Glutamatergic neuron (in vitro differentiated cells): ENCODE results near the gene PPP1R9B. TPM values are rescaled to one million over a fixed set of nuclear protein-coding genes. Genes with fewer than 3 reads are reported as not detected.
A peak's percentile ranks its signal among the peaks of the same experiment; 100 is the strongest.

Experiments used
- DNase-seq: peaks from one replicate; pipeline ENCODE4 v3.0.0; 2022
- H3K27ac Mint-ChIP-seq: one replicate; pipeline ENCODE4 v1.8.0; 2020; ENCODE audit warnings: mild to moderate bottlenecking, mixed read lengths, inconsistent platforms; ENCODE audit not compliant: unreplicated experiment
- H3K27me3 Mint-ChIP-seq: one replicate; pipeline ENCODE4 v1.8.0; 2020; ENCODE audit warnings: mild to moderate bottlenecking, moderate library complexity, mixed read lengths, inconsistent platforms; ENCODE audit not compliant: unreplicated experiment
- H3K36me3 Mint-ChIP-seq: one replicate; pipeline ENCODE4 v1.8.0; 2020; ENCODE audit warnings: mild to moderate bottlenecking, mixed read lengths, inconsistent platforms; ENCODE audit not compliant: unreplicated experiment
- H3K4me1 Mint-ChIP-seq: one replicate; pipeline ENCODE4 v1.8.0; 2020; ENCODE audit warnings: mild to moderate bottlenecking, low read depth, mixed read lengths, inconsistent platforms; ENCODE audit not compliant: unreplicated experiment
- H3K4me3 Mint-ChIP-seq: one replicate; pipeline ENCODE4 v1.8.0; 2020; ENCODE audit warnings: mild to moderate bottlenecking, mixed read lengths, inconsistent platforms; ENCODE audit not compliant: unreplicated experiment
- H3K9me3 Mint-ChIP-seq: one replicate; pipeline ENCODE4 v1.8.0; 2020; ENCODE audit warnings: mild to moderate bottlenecking, moderate library complexity, mixed read lengths, inconsistent platforms; ENCODE audit not compliant: unreplicated experiment
- total RNA-seq: library from RNA; stranded (reverse); fragmentation: NEBNext Ultra II Directional; extraction: Animal tissue kit (Norgen Biotek cat#: 25700); gene quantifications from one replicate; pipeline ENCODE4 v1.2.1, GENCODE V29; 2021; ENCODE audit not compliant: unreplicated experiment
- TF ChIP-seq, protein P1 (sequence below): fragments of 200-600 bp; sonication (generic); IDR thresholded peaks from one replicate; pipeline ENCODE4 v1.5.0; 2021; ENCODE audit not compliant: partially characterized antibody, unreplicated experiment

Gene PPP1R9B
- total RNA-seq, 1 donor from 2014 or later, result 74.0 TPM

DNA sequence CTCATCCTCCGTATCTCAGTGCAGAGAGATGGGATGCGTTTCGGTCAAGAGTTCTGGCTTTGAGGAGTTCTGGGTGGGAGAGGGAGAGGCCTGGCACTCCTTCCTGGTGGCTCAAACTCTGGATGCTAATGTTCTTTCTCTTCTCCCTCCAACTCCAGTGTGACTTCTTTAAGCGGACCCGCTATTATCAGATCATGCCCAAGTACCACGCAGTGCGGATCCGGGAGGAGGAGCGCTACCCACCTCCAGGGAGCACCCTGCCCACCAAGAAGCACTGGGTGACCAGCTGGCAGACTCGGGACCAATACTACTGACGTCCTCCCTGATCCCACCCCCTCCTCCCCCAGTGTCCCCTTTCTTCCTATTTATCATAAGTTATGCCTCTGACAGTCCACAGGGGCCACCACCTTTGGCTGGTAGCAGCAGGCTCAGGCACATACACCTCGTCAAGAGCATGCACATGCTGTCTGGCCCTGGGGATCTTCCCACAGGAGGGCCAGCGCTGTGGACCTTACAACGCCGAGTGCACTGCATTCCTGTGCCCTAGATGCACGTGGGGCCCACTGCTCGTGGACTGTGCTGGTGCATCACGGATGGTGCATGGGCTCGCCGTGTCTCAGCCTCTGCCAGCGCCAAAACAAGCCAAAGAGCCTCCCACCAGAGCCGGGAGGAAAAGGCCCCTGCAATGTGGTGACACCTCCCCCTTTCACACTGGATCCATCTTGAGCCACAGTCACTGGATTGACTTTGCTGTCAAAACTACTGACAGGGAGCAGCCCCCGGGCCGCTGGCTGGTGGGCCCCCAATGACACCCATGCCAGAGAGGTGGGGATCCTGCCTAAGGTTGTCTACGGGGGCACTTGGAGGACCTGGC is 61.3 kb downstream of the PPP1R9B start:
- H3K4me3 Mint-ChIP-seq, result no peak overlapping the region
- H3K36me3 Mint-ChIP-seq, result no peaks in the 10 kb centered on the region
- H3K4me1 Mint-ChIP-seq, result no peaks in the 10 kb centered on the region
- H3K27ac Mint-ChIP-seq, result no peak overlapping the region
- H3K27me3 Mint-ChIP-seq, result no peaks in the 10 kb centered on the region
- TF ChIP-seq, protein P1, sequence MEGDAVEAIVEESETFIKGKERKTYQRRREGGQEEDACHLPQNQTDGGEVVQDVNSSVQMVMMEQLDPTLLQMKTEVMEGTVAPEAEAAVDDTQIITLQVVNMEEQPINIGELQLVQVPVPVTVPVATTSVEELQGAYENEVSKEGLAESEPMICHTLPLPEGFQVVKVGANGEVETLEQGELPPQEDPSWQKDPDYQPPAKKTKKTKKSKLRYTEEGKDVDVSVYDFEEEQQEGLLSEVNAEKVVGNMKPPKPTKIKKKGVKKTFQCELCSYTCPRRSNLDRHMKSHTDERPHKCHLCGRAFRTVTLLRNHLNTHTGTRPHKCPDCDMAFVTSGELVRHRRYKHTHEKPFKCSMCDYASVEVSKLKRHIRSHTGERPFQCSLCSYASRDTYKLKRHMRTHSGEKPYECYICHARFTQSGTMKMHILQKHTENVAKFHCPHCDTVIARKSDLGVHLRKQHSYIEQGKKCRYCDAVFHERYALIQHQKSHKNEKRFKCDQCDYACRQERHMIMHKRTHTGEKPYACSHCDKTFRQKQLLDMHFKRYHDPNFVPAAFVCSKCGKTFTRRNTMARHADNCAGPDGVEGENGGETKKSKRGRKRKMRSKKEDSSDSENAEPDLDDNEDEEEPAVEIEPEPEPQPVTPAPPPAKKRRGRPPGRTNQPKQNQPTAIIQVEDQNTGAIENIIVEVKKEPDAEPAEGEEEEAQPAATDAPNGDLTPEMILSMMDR, result no peak
- DNase-seq, result no peak
- H3K9me3 Mint-ChIP-seq, result peaks cover 1% of the 10 kb centered on the region

DNA sequence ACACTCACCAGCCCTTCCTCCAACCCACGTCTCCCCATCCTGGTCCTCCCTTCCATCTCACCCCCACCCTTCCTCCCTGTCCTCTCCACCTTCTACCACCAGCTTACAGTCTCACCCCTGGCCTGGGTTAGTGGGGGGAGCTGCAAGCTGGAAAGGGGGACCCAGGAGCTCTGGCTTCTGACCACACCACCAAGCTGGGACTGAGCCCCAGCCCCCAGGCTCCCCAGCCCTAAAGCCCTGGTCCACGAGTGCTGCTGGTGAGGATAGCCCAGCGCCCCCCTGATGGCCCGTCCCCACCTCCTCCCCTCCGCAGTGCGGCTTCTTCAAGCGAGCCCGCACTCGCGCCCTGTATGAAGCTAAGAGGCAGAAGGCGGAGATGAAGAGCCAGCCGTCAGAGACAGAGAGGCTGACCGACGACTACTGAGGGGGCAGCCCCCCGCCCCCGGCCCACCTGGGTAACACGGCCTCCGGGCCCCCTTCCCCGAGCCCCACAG is 62.5 kb downstream of the PPP1R9B start:
- TF ChIP-seq, protein P1, result no peak
- no peak overlapping the region for H3K4me3 Mint-ChIP-seq
- no peak overlapping the region for H3K27ac Mint-ChIP-seq

DNA sequence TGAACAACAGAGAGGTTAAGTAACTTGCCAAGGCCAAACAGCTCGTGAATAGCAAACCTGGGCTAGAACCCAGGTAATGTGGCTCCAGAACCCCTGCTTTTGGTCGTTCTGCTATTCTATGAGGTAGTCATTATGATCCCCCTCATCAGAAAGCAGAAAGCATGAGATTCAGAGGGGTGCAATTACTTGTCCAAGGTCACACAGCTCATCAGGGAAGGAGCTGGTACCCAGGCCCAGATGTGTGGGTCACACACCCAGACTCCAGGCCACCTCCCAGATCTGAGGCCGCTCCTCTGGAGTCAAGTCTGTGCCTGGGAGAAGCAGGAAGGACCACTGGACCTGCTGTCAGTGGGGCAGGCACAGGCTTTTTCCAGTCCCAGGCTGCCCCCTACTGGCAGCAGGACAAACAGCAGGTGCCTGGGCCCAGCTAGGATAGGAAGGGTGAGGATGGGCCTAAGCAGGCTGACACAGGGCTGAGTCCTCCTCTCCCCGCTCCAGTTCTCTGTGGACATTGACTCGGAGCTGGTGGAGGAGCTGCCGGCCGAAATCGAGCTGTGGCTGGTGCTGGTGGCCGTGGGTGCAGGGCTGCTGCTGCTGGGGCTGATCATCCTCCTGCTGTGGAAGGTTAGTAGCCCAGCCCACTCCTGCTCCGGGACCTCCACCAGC is 63.1 kb downstream of the PPP1R9B start:
- H3K27me3 Mint-ChIP-seq, result no peaks in the 10 kb centered on the region
- H3K9me3 Mint-ChIP-seq, result peaks cover 1% of the 10 kb centered on the region
- H3K36me3 Mint-ChIP-seq, result no peaks in the 10 kb centered on the region
- H3K4me3 Mint-ChIP-seq, result peak overlapping the region; percentile 11
- H3K27ac Mint-ChIP-seq, result no peak overlapping the region
- TF ChIP-seq, protein P1, result peak; percentile 97
- DNase-seq, result peak; percentile 86
- H3K4me1 Mint-ChIP-seq, result no peaks in the 10 kb centered on the region

More for the DNA sequence above, 62.5 kb downstream of the PPP1R9B start:
- Mint-ChIP-seq H3K27me3 (no peaks in the 10 kb centered on the region), H3K36me3 (no peaks in the 10 kb centered on the region), H3K9me3 (peaks cover 1% of the 10 kb centered on the region), H3K4me1 (no peaks in the 10 kb centered on the region)
- no peak for DNase-seq

Other genes with a start within 250 kb of the PPP1R9B start
- 0.29 TPM for gene DLX4, start 181.5 kb downstream of the PPP1R9B start, total RNA-seq
- gene DLX3, start 155.5 kb downstream of the PPP1R9B start, total RNA-seq, result 0.37 TPM
- gene ITGA3, start 94.6 kb downstream of the PPP1R9B start, total RNA-seq, result 13.2 TPM
- 36.9 TPM for gene PDK2, start 55.3 kb downstream of the PPP1R9B start, total RNA-seq
- 95.0 TPM for gene SAMD14, start 20.5 kb downstream of the PPP1R9B start, total RNA-seq
- 1.3 TPM for gene SGCA, start 15.3 kb upstream of the PPP1R9B start, total RNA-seq
- gene COL1A1, start 51.0 kb upstream of the PPP1R9B start, total RNA-seq, result 10.1 TPM
- not detected for gene TMEM92, start 123.8 kb upstream of the PPP1R9B start, total RNA-seq
- gene XYLT2, start 195.4 kb upstream of the PPP1R9B start, total RNA-seq, result 11.0 TPM
- gene MRPL27, start 222.5 kb upstream of the PPP1R9B start, total RNA-seq, result 77.2 TPM
- 4.7 TPM for gene EME1, start 222.6 kb upstream of the PPP1R9B start, total RNA-seq
- 73.9 TPM for gene LRRC59, start 246.8 kb upstream of the PPP1R9B start, total RNA-seq